Endothelial cell (in vitro differentiated cells): ENCODE measurements around the gene SERAC1. TPM values are rescaled to one million over a fixed set of nuclear protein-coding genes. Genes with fewer than 3 reads are reported as not detected.
"Not testable (repeated sequence)": the region's sequence is repeated elsewhere in the genome, so short reads cannot be mapped to it uniquely, and the experiment has no call there.

Source experiments
- DNase-seq: peaks from one replicate; pipeline ENCODE4 v3.0.0; 2021; ENCODE audit warnings: low spot score
- H3K27ac Mint-ChIP-seq: one replicate; pipeline ENCODE4 v1.8.0; 2021; ENCODE audit warnings: mixed read lengths, inconsistent platforms; ENCODE audit not compliant: unreplicated experiment
- H3K27me3 Mint-ChIP-seq: one replicate; pipeline ENCODE4 v1.8.0; 2021; ENCODE audit warnings: mild to moderate bottlenecking, moderate library complexity, mixed read lengths, inconsistent platforms; ENCODE audit not compliant: unreplicated experiment
- H3K36me3 Mint-ChIP-seq: one replicate; pipeline ENCODE4 v1.8.0; 2021; ENCODE audit warnings: mild to moderate bottlenecking, low read depth, mixed read lengths, inconsistent platforms; ENCODE audit not compliant: unreplicated experiment
- H3K4me1 Mint-ChIP-seq: one replicate; pipeline ENCODE4 v1.8.0; 2021; ENCODE audit warnings: mild to moderate bottlenecking, mixed read lengths, inconsistent platforms; ENCODE audit not compliant: unreplicated experiment
- H3K4me3 Mint-ChIP-seq: one replicate; pipeline ENCODE4 v1.8.0; 2021; ENCODE audit warnings: mild to moderate bottlenecking, mixed read lengths, inconsistent platforms; ENCODE audit not compliant: unreplicated experiment
- H3K9me3 Mint-ChIP-seq: one replicate; pipeline ENCODE4 v1.8.0; 2021; ENCODE audit warnings: mixed read lengths, inconsistent platforms; ENCODE audit not compliant: unreplicated experiment
- CTCF ChIP-seq: fragments of 200-600 bp; sonication (generic); IDR thresholded peaks from one replicate; pipeline ENCODE4 v1.5.0; 2021; ENCODE audit warnings: antibody characterized with exemption; ENCODE audit not compliant: unreplicated experiment
- long read RNA-seq: library from polyadenylated mRNA; unstranded; transcript quantifications from one replicate; pipeline ENCODE4 v2.0.0, GENCODE V29; 2020; ENCODE audit not compliant: unreplicated experiment
- total RNA-seq: library from RNA; stranded (reverse); fragmentation: NEBNext Ultra II Directional; extraction: Animal tissue kit (Norgen Biotek cat#: 25700); gene quantifications from one replicate; pipeline ENCODE4 v1.2.1, GENCODE V29; 2021; ENCODE audit not compliant: unreplicated experiment

Gene SERAC1
- total RNA-seq, result 13.8 TPM
- long read RNA-seq, partial matches to known transcripts, result 2 of 7 reads
- long read RNA-seq, other reads (novel, unspliced or antisense), result 1 of 7 reads

GRCh38 chr6:158168040-158168289 lies at the start of gene SERAC1:
Gene SERAC1 (minus strand): TSS chr6:158168262. CDS start chr6:158158363, 9,899 bp downstream.
- peaks cover 8% of the 10 kb centered on the region for H3K4me1 Mint-ChIP-seq
- peaks cover 6% of the 10 kb centered on the region for H3K27me3 Mint-ChIP-seq
- H3K36me3 Mint-ChIP-seq, result peaks cover 12% of the 10 kb centered on the region
- peak within 1 kb of the TSS; percentile 93 for H3K27ac Mint-ChIP-seq
- H3K4me3 Mint-ChIP-seq, result peak within 1 kb of the TSS; percentile 85
- no peaks in the 10 kb centered on the region for H3K9me3 Mint-ChIP-seq
- DNase-seq, result no peak
- TF ChIP-seq CTCF, result no peak

DNA sequence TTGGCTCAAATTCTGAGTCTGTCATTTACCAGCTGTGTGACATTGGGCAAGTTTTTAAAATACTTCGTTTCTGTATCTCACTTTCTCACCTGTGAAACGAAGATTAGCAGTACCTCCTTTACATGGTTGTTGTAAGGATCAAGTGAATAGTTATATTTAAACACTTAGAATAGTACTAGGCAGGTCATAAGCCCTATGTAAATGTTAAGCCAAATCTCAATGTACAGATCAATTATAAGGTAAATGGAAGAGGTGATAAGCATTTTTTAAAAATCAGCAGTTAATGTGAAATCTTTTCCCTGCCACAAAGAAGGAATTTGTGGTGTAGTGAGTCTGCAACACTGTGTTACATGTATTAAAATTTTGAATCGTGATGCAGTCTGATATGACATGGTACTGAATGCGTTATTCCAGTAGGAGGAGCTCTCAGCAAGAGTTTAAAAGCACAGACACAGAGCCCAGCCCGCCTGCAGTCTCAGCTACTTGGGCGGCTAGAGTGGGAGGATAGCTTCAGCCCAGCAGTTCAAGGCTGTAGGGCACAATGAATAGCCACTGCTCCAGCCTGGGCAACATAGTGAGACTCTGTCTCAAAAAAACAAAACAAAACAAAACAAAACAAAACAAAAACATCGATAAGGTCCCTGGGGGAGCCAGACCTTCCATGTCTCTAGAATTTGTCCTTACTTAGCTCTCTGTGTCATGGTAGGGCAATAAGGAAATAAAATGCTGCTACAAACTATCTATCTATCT lies 46.0 kb upstream of the SERAC1 start:
- Mint-ChIP-seq H3K27ac (no peak overlapping the region), H3K9me3 (no peaks in the 10 kb centered on the region), H3K27me3 (no peaks in the 10 kb centered on the region), H3K4me3 (no peak overlapping the region), H3K36me3 (no peaks in the 10 kb centered on the region), H3K4me1 (no peaks in the 10 kb centered on the region)
- peak; percentile 55 for DNase-seq
- TF ChIP-seq CTCF, result peak; percentile 47

- H3K27me3 Mint-ChIP-seq, result no peaks in the 10 kb centered on the region
- H3K4me1 Mint-ChIP-seq, result peaks cover 6% of the 10 kb centered on the region
- DNase-seq, result no peak
- H3K27ac Mint-ChIP-seq, result no peak overlapping the region
- H3K9me3 Mint-ChIP-seq, result no peaks in the 10 kb centered on the region
- no peak for TF ChIP-seq CTCF
- H3K4me3 Mint-ChIP-seq, result no peak overlapping the region
- no peaks in the 10 kb centered on the region for H3K36me3 Mint-ChIP-seq
These were observed 43.4 kb upstream of the SERAC1 start for GRCh38 chr6:158211273-158212055.

- H3K4me1 Mint-ChIP-seq, DNase-seq, H3K27me3 Mint-ChIP-seq, H3K4me3 Mint-ChIP-seq, H3K9me3 Mint-ChIP-seq, H3K27ac Mint-ChIP-seq, H3K36me3 Mint-ChIP-seq: not testable (repeated sequence)
These were observed 41.7 kb upstream of the SERAC1 start for GRCh38 chr6:158209582-158210333.

DNA sequence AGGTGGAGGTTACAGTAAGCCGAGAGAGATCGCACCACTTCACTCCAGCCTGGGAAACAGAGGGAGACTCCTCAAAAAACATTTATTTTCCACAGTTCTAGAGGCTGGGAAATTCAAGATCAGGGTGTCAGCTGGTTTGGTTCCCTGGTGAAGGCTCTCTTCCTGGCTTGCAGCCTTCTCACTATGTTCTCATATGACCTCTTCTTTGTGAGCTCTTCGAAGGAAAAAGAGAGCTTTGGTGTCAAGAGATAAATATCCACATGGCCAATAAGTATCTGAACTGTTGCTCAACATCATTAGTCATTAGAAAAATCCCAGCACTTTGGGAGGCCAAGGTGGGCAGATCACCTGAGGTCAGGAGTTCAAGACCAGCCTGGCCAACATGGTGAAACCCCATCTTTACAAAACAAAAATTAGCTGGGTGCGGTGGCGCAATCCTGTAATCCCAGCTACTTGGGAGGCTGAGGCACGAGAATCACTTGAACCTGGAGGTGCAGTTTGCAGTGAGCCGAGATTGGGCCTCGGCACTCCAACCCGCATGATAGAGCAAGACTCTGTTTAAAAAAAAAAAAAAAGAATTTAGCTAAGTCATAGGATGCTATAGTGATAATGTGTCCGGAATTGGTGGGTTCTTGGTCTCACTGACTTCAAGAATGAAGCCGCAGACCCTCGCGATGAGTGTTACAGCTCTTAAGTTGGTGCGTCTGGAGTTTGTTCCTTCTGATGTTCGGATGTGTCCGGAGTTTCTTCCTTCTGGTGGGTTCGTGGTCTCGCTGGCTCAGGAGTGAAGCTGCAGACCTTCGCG lies 40.4 kb upstream of the SERAC1 start:
- H3K27me3 Mint-ChIP-seq, H3K4me3 Mint-ChIP-seq, H3K36me3 Mint-ChIP-seq, H3K9me3 Mint-ChIP-seq, H3K27ac Mint-ChIP-seq, DNase-seq: not testable (repeated sequence)
- peaks cover 16% of the 10 kb centered on the region for H3K4me1 Mint-ChIP-seq
